Astrocyte (in vitro differentiated cells and primary cell): Measurements from ENCODE around the gene CLASRP. TPM values are rescaled to one million over a fixed set of nuclear protein-coding genes. Genes with fewer than 3 reads are reported as not detected.

ENCODE experiments used
- DNase-seq: peaks from one replicate; pipeline ENCODE4 v3.0.0-alpha.2; 2010; ENCODE audit warnings: low read depth
- FAIRE-seq: peaks from 2 replicates; lab custom pipeline; 2011; peaks lifted over from hg19 to GRCh38; lab: Jason Lieb, UNC
- H2AFZ ChIP-seq: 2 replicates; pipeline ENCODE4 v1.6.0; 2012; ENCODE audit warnings: low read depth, low read length, inconsistent platforms
- H3K27ac ChIP-seq: 2 replicates; pipeline ENCODE4 v1.5.1; 2011; ENCODE audit warnings: low read depth, low read length, inconsistent platforms
- H3K27me3 ChIP-seq: 2 replicates; pipeline ENCODE4 v1.6.0; 2011; ENCODE audit warnings: low read length, inconsistent platforms; ENCODE audit not compliant: insufficient read depth
- H3K36me3 ChIP-seq: 2 replicates; pipeline ENCODE4 v1.5.1; 2011; ENCODE audit warnings: low read length, inconsistent platforms; ENCODE audit not compliant: insufficient read depth
- H3K4me1 ChIP-seq: 2 replicates; pipeline ENCODE4 v1.5.1; 2011; ENCODE audit warnings: low read length, inconsistent platforms; ENCODE audit not compliant: insufficient read depth
- H3K4me2 ChIP-seq: 2 replicates; pipeline ENCODE4 v1.6.0; 2012; ENCODE audit warnings: low read length, inconsistent platforms
- H3K4me3 ChIP-seq: 2 replicates; pipeline ENCODE4 v1.5.1; 2011; ENCODE audit warnings: low read depth, mild to moderate bottlenecking, low read length, inconsistent platforms; ENCODE audit not compliant: insufficient read depth
- H3K79me2 ChIP-seq: 2 replicates; pipeline ENCODE4 v1.6.0; 2012; ENCODE audit warnings: mild to moderate bottlenecking, low read length, inconsistent platforms; ENCODE audit not compliant: insufficient read depth
- H3K9ac ChIP-seq: 2 replicates; pipeline ENCODE4 v1.6.0; 2012; ENCODE audit warnings: mild to moderate bottlenecking, low read length, inconsistent platforms
- H3K9me3 ChIP-seq: 2 replicates; pipeline ENCODE4 v1.5.1; 2012; ENCODE audit warnings: low read depth, mild to moderate bottlenecking, low read length, inconsistent platforms; ENCODE audit not compliant: insufficient read depth
- H4K20me1 ChIP-seq: 2 replicates; pipeline ENCODE4 v1.6.0; 2012; ENCODE audit warnings: low read length, inconsistent platforms; ENCODE audit not compliant: insufficient read depth
- H3K27ac Mint-ChIP-seq: one replicate; pipeline ENCODE4 v1.8.0; 2021; ENCODE audit warnings: mild to moderate bottlenecking, mixed read lengths; ENCODE audit not compliant: unreplicated experiment
- H3K27me3 Mint-ChIP-seq: one replicate; pipeline ENCODE4 v1.8.0; 2021; ENCODE audit warnings: low read depth, mixed read lengths; ENCODE audit not compliant: unreplicated experiment
- H3K36me3 Mint-ChIP-seq: one replicate; pipeline ENCODE4 v1.8.0; 2021; ENCODE audit warnings: low read depth, mixed read lengths; ENCODE audit not compliant: unreplicated experiment
- H3K4me1 Mint-ChIP-seq: one replicate; pipeline ENCODE4 v1.8.0; 2021; ENCODE audit warnings: low read depth, mixed read lengths; ENCODE audit not compliant: unreplicated experiment
- H3K4me3 Mint-ChIP-seq: one replicate; pipeline ENCODE4 v1.8.0; 2021; ENCODE audit warnings: mild to moderate bottlenecking, moderate library complexity, mixed read lengths; ENCODE audit not compliant: unreplicated experiment
- H3K9me3 Mint-ChIP-seq: one replicate; pipeline ENCODE4 v1.8.0; 2021; ENCODE audit warnings: mild to moderate bottlenecking, mixed read lengths; ENCODE audit not compliant: unreplicated experiment
- CTCF ChIP-seq: IDR thresholded peaks from 2 replicates; pipeline ENCODE4 v1.5.1; 2011; ENCODE audit warnings: low read depth, mild to moderate bottlenecking, inconsistent platforms, low read length, moderate library complexity; ENCODE audit not compliant: insufficient read depth
- EZH2 ChIP-seq: IDR thresholded peaks from 2 replicates; pipeline ENCODE4 v1.6.1; 2012; ENCODE audit warnings: mild to moderate bottlenecking, low read length, inconsistent platforms; ENCODE audit not compliant: insufficient read depth
- total RNA-seq: library from RNA; stranded (reverse); gene quantifications from 2 replicates; pipeline ENCODE4 v1.2.1, GENCODE V29; 2021

CLASRP gene
- total RNA-seq, 1 donor from 2014 or later = 45.5 TPM

GRCh38 chr19:45040059-45040771 lies 1.4 kb downstream of the CLASRP start:
- Mint-ChIP-seq H3K4me3 (peak overlapping the region; percentile 91), H3K36me3 (peaks cover 18% of the 10 kb centered on the region), H3K27me3 (no peaks in the 10 kb centered on the region), H3K27ac (peak overlapping the region; percentile 15), H3K4me1 (peaks cover 14% of the 10 kb centered on the region), H3K9me3 (no peaks in the 10 kb centered on the region)
- peaks cover 11% of the 10 kb centered on the region for H3K4me1 ChIP-seq
- peaks cover 50% of the 10 kb centered on the region for H4K20me1 ChIP-seq
- peaks cover 60% of the 10 kb centered on the region for H3K79me2 ChIP-seq
- peak overlapping the region; percentile 99 for H3K9ac ChIP-seq
- H3K9me3 ChIP-seq = no peaks in the 10 kb centered on the region
- no peak overlapping the region for H2AFZ ChIP-seq
- H3K36me3 ChIP-seq = peaks cover 29% of the 10 kb centered on the region
- H3K27ac ChIP-seq = no peak overlapping the region
- FAIRE-seq (no peak), DNase-seq (no peak)
- TF ChIP-seq CTCF (no peak), EZH2 (no peak)
- peak overlapping the region; percentile 98 for H3K4me2 ChIP-seq
- no peaks in the 10 kb centered on the region for H3K27me3 ChIP-seq
- H3K4me3 ChIP-seq = peak overlapping the region; percentile 89

GRCh38 chr19:45041125-45041524 lies 2.3 kb downstream of the CLASRP start:
- H2AFZ ChIP-seq = no peak overlapping the region
- H3K27ac ChIP-seq = no peak overlapping the region
- DNase-seq (no peak), FAIRE-seq (no peak)
- Mint-ChIP-seq H3K27ac (no peak overlapping the region), H3K36me3 (peaks cover 18% of the 10 kb centered on the region), H3K9me3 (no peaks in the 10 kb centered on the region), H3K4me3 (no peak overlapping the region), H3K4me1 (peaks cover 17% of the 10 kb centered on the region), H3K27me3 (no peaks in the 10 kb centered on the region)
- H3K9ac ChIP-seq = peak overlapping the region; percentile 2
- H3K79me2 ChIP-seq = peaks cover 69% of the 10 kb centered on the region
- H3K4me1 ChIP-seq = peaks cover 11% of the 10 kb centered on the region
- no peaks in the 10 kb centered on the region for H3K9me3 ChIP-seq
- H3K4me3 ChIP-seq = no peak overlapping the region
- peaks cover 29% of the 10 kb centered on the region for H3K36me3 ChIP-seq
- TF ChIP-seq CTCF (no peak), EZH2 (no peak)
- H3K4me2 ChIP-seq = no peak overlapping the region
- peaks cover 60% of the 10 kb centered on the region for H4K20me1 ChIP-seq
- no peaks in the 10 kb centered on the region for H3K27me3 ChIP-seq
